Stimulated activated naive CD8-positive, alpha-beta T cell treated with anti-CD3 and anti-CD28 coated beads, Interleukin-15, Interleukin-2, amounts not matched to agents 100 U/mL and 50 U/mL, for 24 hours (primary cell): ENCODE measurements around the gene ROBO3.

Experiments
- ATAC-seq: fragments of 150-1000 bp; cut with Tn5 transposase; one replicate; pipeline ENCODE4 v1.10.0; 2021
- DNase-seq: peaks from one replicate; pipeline ENCODE4 v3.0.0; 2021

The ROBO3 gene

GRCh38 chr11:124875943-124876817 is 10.9 kb downstream of the ROBO3 start:
- peak; percentile 93 for ATAC-seq
- DNase-seq: peak; percentile 84

- no peak for ATAC-seq
- no peak for DNase-seq
These were observed 11.8 kb downstream of the ROBO3 start for GRCh38 chr11:124876818-124877630.

GRCh38 chr11:124877631-124877909 is 12.3 kb downstream of the ROBO3 start:
- DNase-seq: no peak

GRCh38 chr11:124877910-124878758 is 12.9 kb downstream of the ROBO3 start:
- DNase-seq: no peak
- ATAC-seq: no peak

More at GRCh38 chr11:124877631-124877909, 12.3 kb downstream of the ROBO3 start:
- ATAC-seq: no peak

- DNase-seq (no peak), ATAC-seq (no peak)
These were observed 13.7 kb downstream of the ROBO3 start for GRCh38 chr11:124878759-124879492.

- DNase-seq (no peak), ATAC-seq (no peak)
These were observed 14.5 kb downstream of the ROBO3 start for GRCh38 chr11:124879493-124880289.

- no peak for ATAC-seq
- DNase-seq: no peak
These were observed 15.0 kb downstream of the ROBO3 start for GRCh38 chr11:124880290-124880611.

- no peak for DNase-seq
These were observed 15.7 kb downstream of the ROBO3 start for GRCh38 chr11:124880958-124881357.

GRCh38 chr11:124882339-124883071 is 17.3 kb downstream of the ROBO3 start:
- no peak for ATAC-seq
- no peak for DNase-seq

More at GRCh38 chr11:124880958-124881357, 15.7 kb downstream of the ROBO3 start:
- ATAC-seq: no peak

- no peak for DNase-seq
- no peak for ATAC-seq
These were observed 19.1 kb downstream of the ROBO3 start for GRCh38 chr11:124884340-124884739.

GRCh38 chr11:124884869-124885479 is 19.7 kb downstream of the ROBO3 start:
- no peak for ATAC-seq
- no peak for DNase-seq

GRCh38 chr11:124886476-124886875 is 21.2 kb downstream of the ROBO3 start:
- DNase-seq (no peak), ATAC-seq (no peak)

- no peak for ATAC-seq
- no peak for DNase-seq
These were observed 21.9 kb downstream of the ROBO3 start for GRCh38 chr11:124886978-124887666.

GRCh38 chr11:124887667-124888013 is 22.4 kb downstream of the ROBO3 start:
- ATAC-seq: no peak
- no peak for DNase-seq

GRCh38 chr11:124889191-124890091 is 24.2 kb downstream of the ROBO3 start:
- DNase-seq (no peak), ATAC-seq (no peak)

GRCh38 chr11:124890151-124890550 is 24.9 kb downstream of the ROBO3 start:
- ATAC-seq: no peak
- DNase-seq: no peak

GRCh38 chr11:124890683-124891372 is 25.6 kb downstream of the ROBO3 start:
- no peak for DNase-seq
- ATAC-seq: no peak
